OCI-LY3 (cell line): ENCODE results near the gene ACCS.

Experiments
- CTCF ChIP-seq: fragments of 200-600, 300-600 bp; sonication (generic); IDR thresholded peaks from 2 replicates; pipeline ENCODE4 v1.5.1; 2014; ENCODE audit warnings: antibody characterized with exemption, low read length, low read depth
- EZH2phosphoT487 ChIP-seq: fragments of 200-600 bp; shearing (Covaris generic); IDR thresholded peaks from 2 replicates; pipeline ENCODE4 v1.6.1; 2018; ENCODE audit warnings: antibody characterized with exemption, mixed run types, low read depth

DNA sequence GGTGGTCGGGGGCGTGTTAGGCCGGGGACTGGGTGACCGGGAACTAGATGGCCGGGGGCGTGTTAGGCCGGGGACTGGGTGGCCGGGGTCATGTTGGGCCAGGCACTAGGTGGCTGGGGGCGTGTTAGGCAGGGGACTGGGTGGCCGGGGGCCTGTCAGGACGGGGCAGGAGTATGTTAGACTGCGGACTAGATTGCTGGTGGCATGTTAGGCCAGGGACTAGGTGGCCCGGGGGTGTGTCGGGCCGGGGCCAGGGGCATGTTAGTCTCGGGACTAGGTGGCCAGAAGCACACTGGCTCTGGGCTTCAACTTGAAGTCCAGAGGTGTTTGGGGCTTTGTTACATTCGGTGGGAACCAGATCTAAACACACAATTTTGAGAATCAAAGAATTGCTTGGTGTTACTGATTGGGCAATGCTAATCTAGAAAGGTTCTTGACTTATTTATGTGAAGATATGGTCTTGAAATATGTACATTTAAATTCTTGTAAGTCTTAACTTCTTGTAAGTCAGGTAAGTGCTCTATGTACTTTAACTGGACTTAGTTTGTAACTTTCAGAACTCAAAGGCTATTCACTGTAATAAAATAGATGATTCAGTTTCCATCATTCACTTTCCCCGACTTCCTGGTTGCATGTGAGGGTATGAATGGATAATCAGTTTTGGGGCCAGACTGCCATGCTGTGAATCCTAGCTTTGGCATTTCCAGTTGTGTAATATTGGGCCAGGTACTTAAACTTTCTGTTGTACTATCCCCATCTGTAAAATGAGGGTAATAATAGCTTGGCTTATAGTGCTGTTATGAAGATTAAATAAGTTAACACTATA is 30.5 kb downstream of the ACCS start:
- TF ChIP-seq CTCF (no peak), EZH2phosphoT487 (no peak)
